ENCODE measurements around the gene C1orf21. TPM values are rescaled to one million over a fixed set of nuclear protein-coding genes. Genes with fewer than 3 reads are reported as not detected.

C1orf21 gene
- total RNA-seq, 1 donor from 2014 or later: 3.3 TPM

DNA sequence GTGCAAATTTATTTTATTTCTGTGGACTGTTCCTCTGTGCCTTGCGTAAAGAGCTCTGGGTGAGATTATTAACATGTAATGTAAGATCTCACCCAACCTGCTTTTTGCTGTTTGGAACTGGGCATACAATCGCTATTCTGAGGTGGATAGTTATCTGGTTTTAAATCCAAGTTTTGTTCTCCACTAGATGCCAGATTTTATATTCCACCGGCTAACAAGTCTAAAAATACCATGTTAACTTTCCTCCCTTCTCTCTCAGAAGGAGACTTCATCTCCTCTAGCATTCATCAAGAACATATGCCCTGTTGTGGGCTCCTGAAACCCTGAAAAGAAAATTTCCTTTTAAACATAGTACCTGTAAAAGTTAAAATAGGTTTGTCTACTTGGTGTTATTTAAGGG is 56.4 kb downstream of the C1orf21 start:
- intact Hi-C loops (cut with micrococcal nuclease): no loop called here

DNA sequence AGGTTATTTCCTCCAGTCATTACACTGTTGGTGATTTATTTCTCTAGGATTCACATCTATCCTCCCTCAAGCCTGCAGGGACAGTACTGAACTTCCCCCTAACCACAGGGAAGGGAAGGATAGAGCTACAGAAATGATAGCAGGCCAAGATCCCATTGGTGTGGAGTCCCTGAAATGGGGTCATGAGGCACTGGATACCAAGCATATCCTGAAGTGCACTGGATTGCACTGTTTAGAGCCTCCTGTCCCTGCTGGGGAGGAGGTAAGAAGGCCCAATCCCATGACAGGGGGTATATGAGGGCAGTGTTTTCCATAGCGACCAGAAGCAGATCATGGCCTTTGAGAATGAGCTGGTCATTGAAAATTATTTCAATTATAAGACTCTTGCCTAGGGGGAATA is 56.8 kb downstream of the C1orf21 start:
- intact Hi-C loops (cut with micrococcal nuclease): no loop called here

DNA sequence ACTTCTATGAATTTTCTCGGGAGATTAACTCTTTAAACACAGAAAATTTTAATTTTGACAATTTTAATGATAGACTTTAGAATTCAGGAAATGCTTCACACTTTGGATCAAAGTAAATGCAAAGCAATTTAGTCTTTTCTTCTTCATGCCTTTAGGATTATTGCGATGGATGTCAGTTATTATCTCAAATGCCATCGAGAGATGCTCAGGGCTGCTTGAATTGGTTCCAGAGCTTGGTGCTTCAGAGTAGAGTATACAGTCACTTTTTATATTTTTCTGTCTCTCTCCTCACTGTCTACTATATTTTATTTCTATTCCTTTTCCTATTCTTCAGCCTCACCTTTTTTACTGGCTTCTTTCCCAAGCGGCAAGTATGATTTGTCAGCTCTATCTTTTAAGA is 59.2 kb downstream of the C1orf21 start:
- intact Hi-C loops (cut with micrococcal nuclease): no loop called here

DNA sequence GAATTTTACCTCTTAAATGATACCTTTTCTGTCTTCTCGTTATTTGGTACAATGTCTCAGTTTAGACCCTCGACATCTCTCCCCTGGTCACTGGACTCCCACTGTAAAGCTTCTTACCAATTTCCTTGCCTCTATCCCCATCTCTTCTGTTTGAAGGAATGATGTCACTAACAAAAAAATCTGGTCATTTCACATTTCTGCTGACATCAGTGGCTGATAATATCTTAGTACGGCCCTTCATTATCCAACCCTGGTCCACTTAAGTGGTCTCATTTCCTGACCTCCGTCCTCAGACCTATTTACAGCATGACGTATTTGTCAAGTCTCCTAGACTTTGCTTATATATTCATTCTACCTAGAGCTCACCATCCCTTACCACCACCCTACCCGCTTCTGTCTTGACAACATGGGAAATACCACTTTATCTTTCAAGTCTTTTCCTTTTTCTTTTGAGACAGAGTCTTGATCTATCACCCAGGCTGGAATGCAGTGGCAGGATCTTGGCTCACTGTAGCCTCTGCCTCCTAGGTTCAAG is 60.9 kb downstream of the C1orf21 start:
- intact Hi-C loops (cut with micrococcal nuclease): no loop called here

DNA sequence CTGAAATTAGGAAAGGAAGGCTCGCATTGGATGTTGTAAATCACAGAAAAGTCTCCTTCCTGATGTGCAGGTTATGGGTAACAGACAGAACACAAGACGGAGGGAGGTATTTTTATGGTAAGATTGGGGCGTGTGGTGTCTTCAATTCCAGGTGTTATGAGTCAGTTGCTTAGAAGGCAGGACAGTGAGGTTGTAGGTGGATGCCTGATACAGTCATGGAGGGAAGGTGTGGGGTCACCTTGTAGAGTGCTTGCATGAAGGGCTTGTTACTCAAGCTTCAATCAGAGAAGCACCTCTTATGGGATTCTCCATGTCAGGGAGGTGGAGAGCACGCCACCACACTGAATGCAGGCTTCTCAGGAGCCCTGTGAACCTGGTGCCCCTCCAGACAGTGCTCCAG is 63.1 kb downstream of the C1orf21 start:
- intact Hi-C loops (cut with micrococcal nuclease): no loop called here

DNA sequence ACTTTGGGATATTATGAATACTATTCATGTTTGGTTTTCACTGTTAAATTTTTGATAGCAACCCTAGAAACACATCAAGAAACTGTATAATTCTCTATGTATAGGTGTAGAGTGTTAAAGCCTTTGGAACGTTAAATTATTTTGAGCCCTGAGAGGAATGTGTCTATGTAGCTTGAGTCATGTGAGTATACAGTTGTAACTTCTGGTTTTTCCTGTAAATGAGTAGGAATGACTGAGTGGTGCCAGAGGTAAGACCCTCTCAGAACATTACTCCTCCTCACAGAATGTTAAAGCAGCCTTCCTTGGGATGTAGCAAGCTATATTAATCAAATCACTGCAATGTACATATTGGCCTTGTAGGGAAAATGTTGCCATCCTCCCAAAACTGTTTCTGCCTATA is 69.0 kb downstream of the C1orf21 start:
- intact Hi-C loops (cut with micrococcal nuclease): no loop called here

DNA sequence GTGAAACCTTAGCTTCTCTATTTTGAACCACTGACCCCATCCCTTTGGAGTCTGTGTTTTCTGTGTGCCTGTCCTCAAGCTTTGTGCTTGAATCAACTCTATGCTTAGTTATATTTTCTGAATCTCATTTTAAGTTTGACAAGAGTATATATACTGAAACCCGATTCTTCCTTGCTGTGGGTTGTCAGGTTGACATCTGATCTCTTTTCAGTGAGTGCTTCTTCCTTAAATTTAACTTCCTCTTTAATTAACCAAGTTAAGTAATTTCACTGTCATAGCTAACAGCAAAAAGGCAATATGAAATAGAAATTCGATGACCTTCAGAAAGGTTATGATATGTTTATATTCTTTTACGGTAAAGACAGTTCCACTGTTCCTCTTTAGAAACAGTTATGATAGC is 69.4 kb downstream of the C1orf21 start:
- intact Hi-C loops (cut with micrococcal nuclease): no loop called here

DNA sequence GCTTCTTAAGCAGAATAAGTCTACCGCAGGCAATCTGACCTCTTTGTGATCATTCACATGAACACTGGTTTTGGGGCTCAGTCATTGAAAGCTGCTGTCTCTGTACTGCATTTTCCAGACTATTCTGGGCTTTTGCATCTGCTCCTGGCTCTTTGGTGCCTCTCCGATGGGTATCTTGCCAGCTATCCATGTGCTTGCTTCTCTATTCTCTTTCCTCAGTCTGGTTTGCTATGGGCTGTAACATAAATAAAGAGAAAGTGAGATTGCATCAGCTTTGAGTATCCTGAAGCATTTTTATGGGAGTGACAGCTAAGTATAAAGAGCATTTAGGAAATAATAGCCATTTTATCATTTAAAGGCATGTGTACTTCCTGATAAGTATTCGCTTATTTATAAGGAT is 70.7 kb downstream of the C1orf21 start:
- intact Hi-C loops (cut with micrococcal nuclease): no loop called here

DNA sequence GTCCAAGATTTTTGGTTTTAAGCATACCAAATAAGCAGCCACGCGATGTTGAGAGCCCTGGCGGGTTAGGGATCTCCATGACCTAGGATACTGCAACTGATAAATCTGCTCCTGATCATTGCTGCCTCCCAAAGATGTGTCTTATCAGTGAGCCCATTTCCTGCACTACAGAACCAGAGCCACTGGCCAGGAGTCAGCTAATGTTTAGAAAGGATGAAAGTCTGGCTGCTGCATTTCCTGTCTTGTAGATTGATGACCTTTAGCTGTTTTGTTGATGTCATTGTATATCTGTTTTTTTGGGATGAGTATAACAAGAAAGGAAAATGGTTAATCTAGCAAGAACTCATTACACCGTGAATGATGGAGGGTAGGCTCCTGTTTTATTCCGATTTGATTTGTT is 74.5 kb downstream of the C1orf21 start:
- intact Hi-C loops (cut with micrococcal nuclease): no loop called here

DNA sequence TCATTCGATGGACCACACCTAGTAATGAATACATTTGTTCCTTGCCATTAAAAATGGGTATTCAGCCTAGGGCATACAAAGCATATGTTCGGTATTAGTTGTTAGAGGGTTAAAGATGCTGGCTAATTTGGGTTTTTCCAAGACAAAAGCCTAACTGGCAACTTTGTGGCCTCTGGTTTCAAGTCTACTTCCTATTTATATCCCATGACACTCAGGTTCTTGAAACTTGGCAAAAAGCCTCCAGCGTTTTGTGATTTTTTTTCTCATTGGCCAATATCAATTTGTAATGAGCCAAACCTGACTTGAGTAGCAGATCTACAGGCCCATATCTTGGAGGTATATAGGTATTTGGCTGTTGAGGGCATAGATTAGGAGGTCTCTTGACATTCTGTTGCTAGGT is 75.3 kb downstream of the C1orf21 start:
- intact Hi-C loops (cut with micrococcal nuclease): no loop called here

DNA sequence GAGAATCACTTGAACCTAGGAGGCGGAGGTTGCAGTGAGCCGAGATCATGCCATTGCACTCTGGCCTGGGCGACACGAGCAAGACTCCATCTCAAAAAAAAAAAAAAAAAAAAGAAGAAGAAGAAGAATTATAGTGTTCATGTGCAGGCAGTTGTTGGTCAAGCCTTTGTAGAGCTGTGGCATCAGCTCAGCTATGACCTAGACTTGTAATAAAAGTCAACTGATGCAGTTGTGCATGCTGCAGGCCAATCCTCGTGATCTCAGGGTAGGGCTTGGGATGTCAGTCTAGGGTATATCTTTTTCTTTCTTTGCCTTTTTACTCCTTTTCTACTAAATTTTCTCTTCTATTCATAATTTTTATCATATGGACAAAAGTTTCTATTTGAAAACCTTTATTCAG is 76.2 kb downstream of the C1orf21 start:
- intact Hi-C loops (cut with micrococcal nuclease): no loop called here

DNA sequence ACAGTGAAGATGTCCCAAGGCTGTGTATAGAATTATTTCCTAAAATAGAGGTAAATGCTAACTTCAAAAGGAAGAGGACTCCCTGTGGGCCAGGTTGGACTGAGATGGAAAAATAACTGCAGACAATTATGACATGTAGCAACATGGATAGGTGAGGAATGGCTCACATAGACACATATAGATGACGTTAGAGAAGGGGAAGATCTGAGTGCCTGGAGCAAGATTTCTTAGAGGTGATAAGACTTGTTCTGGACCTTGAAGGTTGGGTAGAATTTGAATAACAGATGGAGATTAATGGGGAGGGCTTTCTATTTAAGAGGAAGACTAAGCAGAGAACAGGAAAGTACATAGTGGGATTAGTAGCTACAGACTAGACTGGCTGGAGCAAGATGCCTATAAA is 76.9 kb downstream of the C1orf21 start:
- intact Hi-C loops (cut with micrococcal nuclease): no loop called here

DNA sequence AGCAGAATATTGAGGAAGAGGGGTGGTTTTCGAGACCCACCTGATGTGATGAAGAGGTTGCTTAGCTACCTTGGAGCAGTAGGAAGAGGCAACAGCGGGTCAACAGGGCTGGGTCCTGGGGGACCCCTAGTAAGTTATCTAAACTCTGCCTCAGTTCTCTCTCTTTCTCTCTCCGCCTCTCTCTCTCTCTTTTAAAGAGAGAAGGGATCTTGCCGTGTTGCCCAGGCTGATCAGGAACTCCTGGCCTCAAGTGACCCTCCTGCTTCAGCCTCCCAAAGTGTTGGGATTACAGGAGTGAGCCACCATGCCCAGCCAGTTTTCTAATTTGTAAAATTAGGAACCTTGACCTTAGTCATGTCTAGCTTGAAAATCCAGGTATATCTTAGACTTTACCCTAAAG is 77.9 kb downstream of the C1orf21 start:
- intact Hi-C loops (cut with micrococcal nuclease): no loop called here

DNA sequence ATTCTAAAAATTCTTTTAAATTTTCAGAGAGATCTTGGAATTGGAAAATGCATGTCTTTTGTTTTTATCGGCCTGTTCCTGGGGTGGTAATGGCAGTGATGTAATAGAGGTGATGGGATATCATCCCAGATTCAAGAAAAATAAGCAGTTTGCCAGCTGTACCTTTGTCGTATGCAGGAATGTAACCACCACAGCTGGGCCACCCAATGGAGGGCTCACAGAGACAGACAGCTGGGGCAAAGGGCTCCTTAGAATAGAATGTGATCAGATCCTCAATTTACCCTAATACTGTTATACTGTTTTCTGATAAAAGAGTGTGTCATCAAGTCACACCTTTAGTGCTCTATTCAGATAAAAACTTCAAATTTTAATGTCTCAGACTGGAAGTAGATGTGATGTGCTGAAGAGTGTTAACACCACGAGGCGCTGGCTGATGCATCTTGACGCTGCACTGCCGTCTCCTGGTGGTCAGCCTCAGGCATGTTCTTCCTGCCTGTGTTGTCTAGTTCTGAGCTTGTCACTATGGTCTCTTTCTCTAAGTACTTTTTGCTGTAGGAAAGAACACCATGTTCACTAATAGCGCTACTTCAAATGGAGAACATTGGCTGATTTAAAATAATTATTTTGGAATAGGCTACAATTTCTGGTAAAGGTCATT is 78.8 kb downstream of the C1orf21 start:
- intact Hi-C loops (cut with micrococcal nuclease): no loop called here

DNA sequence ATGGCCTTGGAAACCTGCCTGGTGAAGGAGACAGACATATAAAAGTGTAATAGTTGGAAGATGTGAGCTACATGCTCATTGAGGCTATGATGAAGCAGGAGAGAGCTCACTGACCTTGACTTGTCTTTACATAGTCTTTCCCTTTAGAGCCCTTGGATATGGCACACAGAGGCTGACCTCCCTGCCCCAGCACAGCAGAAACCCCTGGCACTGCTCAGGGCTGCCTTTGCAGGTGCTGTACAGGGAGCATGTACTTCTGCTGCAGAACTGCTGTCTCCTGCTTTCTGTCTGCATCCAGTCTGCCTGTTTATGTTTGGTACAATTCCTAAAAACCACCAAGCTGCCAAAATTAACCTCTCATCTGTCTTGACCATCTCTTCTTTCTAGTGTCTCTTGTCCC is 80.5 kb downstream of the C1orf21 start:
- intact Hi-C loops (cut with micrococcal nuclease): no loop called here

DNA sequence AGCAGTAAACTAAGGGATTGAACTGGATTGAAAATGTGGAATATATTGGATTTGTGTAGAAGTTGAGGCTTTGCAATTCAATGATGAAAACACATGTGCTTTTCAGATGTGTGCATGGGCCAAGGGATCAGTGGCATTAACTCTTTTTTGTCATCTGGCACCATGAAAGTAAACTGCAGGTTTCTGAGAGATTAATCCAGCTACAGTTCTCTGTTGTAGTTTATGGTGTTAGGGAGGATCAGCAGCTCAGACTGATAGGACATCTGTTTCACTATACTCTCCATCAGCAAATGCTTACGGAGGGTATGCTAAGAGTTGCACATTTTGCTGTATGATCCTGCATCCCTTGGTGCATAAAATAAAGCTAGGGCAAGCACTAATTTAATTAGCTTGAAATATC is 82.6 kb downstream of the C1orf21 start:
- intact Hi-C loops (cut with micrococcal nuclease): no loop called here

DNA sequence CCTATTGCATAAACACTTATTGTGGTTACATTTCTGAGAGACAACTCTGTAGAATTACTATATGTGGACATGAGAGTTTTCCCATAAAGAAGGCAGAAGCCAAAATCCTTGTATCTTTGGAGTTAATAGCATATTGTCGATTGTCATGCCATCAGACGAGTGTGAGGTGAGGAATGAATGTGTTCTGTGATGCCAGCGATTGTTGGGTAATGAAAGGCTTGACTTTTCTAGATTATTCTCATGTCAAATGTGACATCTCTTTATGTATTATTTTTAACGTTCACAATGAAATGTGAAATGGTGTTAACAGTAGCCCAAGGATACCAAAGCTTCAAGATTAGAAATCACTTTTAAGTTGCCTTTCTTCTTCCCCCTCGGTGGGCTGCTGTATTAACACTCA is 84.9 kb downstream of the C1orf21 start:
- intact Hi-C loops (cut with micrococcal nuclease): no loop called here

DNA sequence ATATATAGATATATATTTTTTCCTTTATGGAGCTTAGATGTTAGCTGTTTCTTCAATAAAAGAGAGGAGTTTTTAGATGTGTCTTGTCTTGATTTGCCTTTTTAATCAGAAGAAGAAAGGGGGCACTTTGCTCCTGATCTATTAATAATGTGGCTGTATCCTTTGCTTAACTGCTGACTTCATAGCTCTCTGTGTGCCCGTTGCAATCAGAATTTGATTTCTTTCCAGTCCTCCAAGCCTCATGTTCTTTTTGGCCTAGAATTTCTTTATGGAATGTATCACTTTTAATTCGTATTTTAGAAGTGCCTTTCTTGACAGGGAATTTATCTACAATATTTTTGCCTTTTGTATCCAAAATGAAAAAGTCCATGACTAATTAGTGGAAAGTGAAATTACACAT is 85.3 kb downstream of the C1orf21 start:
- intact Hi-C loops (cut with micrococcal nuclease): no loop called here

DNA sequence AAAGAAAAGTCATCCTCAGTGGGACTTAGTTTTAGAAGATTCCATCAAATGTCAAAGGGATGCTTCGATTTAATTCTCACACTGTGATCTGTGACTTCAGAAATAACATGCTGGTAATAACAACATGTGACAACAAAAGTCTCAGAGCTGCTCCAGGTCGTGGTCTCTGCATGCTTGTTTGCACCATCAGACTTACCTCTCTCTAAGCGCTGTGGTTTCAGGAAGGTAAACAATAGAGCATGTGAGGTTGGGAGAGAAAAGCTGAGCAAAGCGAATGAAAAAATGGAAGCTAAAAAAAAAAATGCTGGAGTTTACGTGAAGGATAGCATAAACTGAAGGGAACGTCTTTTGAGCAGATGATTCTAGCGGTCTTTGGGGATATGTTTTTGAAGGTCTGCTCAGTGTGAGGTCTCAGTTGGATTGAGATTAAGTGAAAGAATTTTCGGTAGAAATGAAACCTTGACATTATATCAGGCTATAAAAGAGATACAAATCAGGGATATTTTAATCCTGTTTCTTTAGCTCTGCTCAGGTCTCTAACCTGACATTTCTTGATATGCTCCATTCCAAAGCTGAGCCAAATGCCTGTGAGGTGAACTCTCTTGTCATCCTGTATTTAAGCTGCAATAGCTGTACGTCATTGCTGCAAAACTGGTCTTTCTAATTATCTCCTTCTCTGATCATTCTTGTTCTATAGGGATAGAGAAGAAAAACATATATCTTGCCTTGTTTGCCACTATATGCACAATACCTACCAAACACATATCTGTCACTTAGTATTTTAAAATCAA is 86.5 kb downstream of the C1orf21 start:
- intact Hi-C loops (cut with micrococcal nuclease): no loop called here

DNA sequence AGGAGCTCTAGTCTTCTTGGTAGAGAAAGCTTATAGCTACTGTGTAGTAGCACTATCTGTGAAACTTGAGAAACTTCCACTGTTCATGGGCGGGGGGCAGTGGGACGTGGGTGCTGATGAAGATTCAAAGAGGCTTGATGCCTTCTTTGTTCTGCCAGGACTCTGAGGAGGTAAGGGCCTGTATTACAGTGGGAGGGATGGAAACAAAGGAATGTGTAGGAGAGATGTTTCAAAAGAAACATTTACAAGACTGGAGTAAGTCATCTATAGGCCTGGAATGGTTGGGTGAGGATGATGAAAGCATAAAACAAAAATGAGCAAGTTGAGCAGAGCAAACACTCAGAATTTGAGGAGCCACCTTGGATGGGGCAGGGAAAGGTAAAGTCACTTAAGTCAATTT is 89.4 kb downstream of the C1orf21 start:
- intact Hi-C loops (cut with micrococcal nuclease): no loop called here

DNA sequence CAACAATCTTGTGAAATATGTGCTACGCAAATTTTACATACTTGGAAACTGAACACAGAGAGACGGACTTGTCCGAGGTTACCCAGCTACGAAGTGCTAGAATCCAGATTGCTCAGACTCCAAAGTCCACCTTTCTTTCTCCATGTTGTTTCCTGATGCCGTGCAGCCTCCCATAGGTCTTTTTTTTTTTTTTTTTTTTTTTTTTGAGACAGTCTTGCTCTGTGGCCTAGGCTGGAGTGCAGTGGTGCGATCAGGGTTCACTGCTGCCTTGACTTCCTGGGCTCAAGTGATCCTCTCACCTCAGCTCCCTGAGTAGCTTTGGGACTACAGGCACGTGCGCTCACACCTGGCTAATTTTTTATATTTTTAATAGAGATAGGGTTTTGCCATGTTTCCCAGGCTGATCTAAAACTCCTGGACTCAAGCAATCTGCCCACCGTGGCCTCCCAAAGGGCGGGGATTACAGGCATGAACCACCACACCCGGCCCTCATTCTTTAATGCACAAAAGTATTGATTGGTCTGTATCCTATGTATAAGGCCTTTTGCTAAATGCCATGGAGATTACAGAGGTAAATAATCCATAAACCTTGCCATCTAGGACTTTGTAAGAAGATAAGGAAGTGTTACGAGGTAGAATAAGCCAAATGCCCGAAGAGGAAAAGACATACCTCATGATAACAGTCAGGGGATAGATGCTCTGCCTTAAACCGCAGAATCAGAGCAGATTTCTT is 92.8 kb downstream of the C1orf21 start:
- intact Hi-C loops (cut with micrococcal nuclease): no loop called here

DNA sequence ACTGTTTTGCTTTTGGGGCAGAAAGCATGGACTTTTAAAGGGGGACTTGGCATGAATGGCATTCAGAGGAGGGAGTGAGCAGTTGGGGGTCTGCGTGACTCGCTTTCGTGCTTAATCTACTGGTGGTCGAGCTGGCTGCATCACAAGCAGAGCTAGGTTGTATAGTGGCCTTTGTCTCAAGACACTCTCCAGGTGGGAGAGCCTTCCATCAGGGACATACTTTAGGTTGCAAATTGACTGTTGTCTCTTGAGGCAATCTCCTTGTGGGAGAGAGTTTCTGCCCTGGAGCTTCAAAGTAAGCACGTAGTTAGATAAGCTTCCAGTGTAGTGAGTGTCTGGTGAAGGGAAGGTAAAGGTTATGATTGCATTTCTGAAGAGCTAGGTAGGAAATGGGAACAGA is 93.9 kb downstream of the C1orf21 start:
- intact Hi-C loops (cut with micrococcal nuclease): no loop called here

Measured in T-helper 2 cell treated with Interferon-gamma antibody and Interleukin-4, amounts not matched to agents 100 ng/mL and 5 ng/mL, for 36 hours (primary cell).